PC-9 (cell line): ENCODE measurements around the gene TBC1D10B. TPM values are rescaled to one million over a fixed set of nuclear protein-coding genes. Genes with fewer than 3 reads are reported as not detected.

ENCODE experiments used
- BruUV-seq: library from RNA; stranded (reverse); fragments of 400-500 nt; replicated peaks from 2 replicates; lab custom pipeline; 2021; lab: Mats Ljungman, UMichigan
- CTCF ChIA-PET: fragments of 300-600 bp; sonication (Branson Sonifier 250); formaldehyde crosslinking; loops from one replicate; lab custom pipeline; 2022; ENCODE audit warnings: antibody characterized with exemption; lab: Charles Lee
- POLR2A ChIA-PET: fragments of 300-600 bp; sonication (Branson Sonifier 250); formaldehyde crosslinking; loops from one replicate; lab custom pipeline; 2022; ENCODE audit warnings: antibody characterized with exemption; ENCODE audit not compliant: unreplicated experiment; lab: Charles Lee
- DNase-seq, 2 experiments: peaks; one replicate each; pipeline versions ENCODE4 v3.0.0 to v3.0.0-alpha.2; 2015 to 2022; ENCODE audit warnings: mixed read lengths in 1 of 2
- H2AFZ ChIP-seq: fragments of 200-600 bp; sonication (generic); 2 replicates; pipeline ENCODE4 v1.8.1; 2017; ENCODE audit warnings: antibody characterized with exemption
- H3F3A ChIP-seq: fragments of 200-600 bp; sonication (generic); 2 replicates; pipeline ENCODE4 v1.8.1; 2017; ENCODE audit warnings: antibody characterized with exemption, mild to moderate bottlenecking, low read depth; ENCODE audit not compliant: insufficient read depth
- H3K27ac ChIP-seq: fragments of 200-600 bp; sonication (generic); 2 replicates; pipeline ENCODE4 v1.6.1; 2016; ENCODE audit warnings: mixed run types
- H3K27me3 ChIP-seq: fragments of 200-600 bp; sonication (generic); 2 replicates; pipeline ENCODE4 v1.6.1; 2016; ENCODE audit warnings: low read depth, mixed run types; ENCODE audit not compliant: insufficient read depth
- H3K36me3 ChIP-seq: fragments of 200-600 bp; sonication (generic); 2 replicates; pipeline ENCODE4 v1.6.1; 2016; ENCODE audit warnings: low read depth, mixed run types
- H3K4me1 ChIP-seq: fragments of 200-600 bp; sonication (generic); replicated peaks from 2 replicates; pipeline ENCODE4 v1.6.1; 2016; ENCODE audit warnings: mixed run types; ENCODE audit not compliant: insufficient read depth
- H3K4me2 ChIP-seq: fragments of 200-600 bp; sonication (generic); 2 replicates; pipeline ENCODE4 v1.6.1; 2017; ENCODE audit warnings: mixed run types
- H3K4me3 ChIP-seq: fragments of 200-600 bp; sonication (generic); 2 replicates; pipeline ENCODE4 v1.6.1; 2016; ENCODE audit warnings: mixed run types
- H3K79me2 ChIP-seq: fragments of 200-600 bp; sonication (generic); 2 replicates; pipeline ENCODE4 v1.6.1; 2017; ENCODE audit warnings: low read depth, mixed run types
- H3K9me2 ChIP-seq: fragments of 200-600 bp; sonication (generic); 2 replicates; pipeline ENCODE4 v1.8.1; 2017; ENCODE audit warnings: mild to moderate bottlenecking; ENCODE audit not compliant: insufficient read depth
- H3K9me3 ChIP-seq: fragments of 200-600 bp; sonication (generic); 2 replicates; pipeline ENCODE4 v1.8.1; 2016; ENCODE audit warnings: low read depth; ENCODE audit not compliant: insufficient read depth
- H4K20me1 ChIP-seq: fragments of 200-600 bp; sonication (generic); 2 replicates; pipeline ENCODE4 v1.8.1; 2017; ENCODE audit not compliant: insufficient read depth
- CTCF ChIP-seq: fragments of 200-600 bp; sonication (generic); conservative IDR thresholded peaks from 2 replicates; pipeline ENCODE4 v1.6.1; 2017; ENCODE audit warnings: mixed run types, antibody characterized with exemption, mild to moderate bottlenecking, moderate library complexity
- EZH2 ChIP-seq: fragments of 200-600 bp; sonication (generic); IDR thresholded peaks from 2 replicates; pipeline ENCODE4 v1.8.0; 2017; ENCODE audit warnings: antibody characterized with exemption, low read depth
- intact Hi-C: fragments of 100-400 bp; cut with micrococcal nuclease; formaldehyde crosslinking; loops from one replicate; pipeline ENCODE4 v1.10.0; 2022; ENCODE audit not compliant: unreplicated experiment
- total RNA-seq: library from RNA; stranded (reverse); gene quantifications from 2 replicates; pipeline ENCODE4 v1.2.3, GENCODE V29; 2021

Gene TBC1D10B
- total RNA-seq, 1 experiment from 2014 or later, result 85.0 TPM

DNA sequence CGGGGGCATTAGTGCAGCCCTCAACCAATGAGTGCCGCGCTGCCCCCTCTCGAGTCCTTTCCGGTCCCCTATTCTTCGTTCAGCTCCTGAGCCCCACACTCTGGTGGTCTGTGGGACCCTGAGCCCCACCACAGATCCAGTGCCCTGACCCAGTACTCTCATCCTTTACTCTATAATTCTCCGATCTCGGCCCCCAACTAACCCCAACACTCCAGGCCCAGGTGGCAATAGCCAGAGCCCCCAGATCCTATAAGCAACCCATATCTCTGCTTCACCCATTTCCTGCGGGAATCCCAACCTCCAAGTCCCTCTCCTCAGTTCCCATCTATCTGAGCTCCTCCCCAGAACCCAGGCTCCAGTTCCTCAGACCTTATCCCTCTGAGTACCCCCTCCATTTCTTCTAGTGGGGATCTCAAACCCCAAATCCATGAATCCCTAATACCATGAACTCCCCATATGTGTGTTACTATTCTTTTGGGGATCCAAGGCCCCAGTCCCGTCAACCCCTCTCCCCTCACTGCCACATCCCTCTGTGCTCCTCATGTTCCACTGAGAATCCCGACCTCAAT is 1.0 kb upstream of the TBC1D10B start:
- CTCF ChIA-PET, result interaction anchor here (0.6 to 1.5 kb wide), 10 partner anchors 11 to 287 kb away, joined by 3 to 5 read pairs (median 4); partner anchors contain the start of genes CD2BP2, DCTPP1, FBRS and TBX6
- H3K9me3 ChIP-seq, result no peaks in the 10 kb centered on the region
- peak overlapping the region; percentile 69 for H2AFZ ChIP-seq
- peaks cover 31% of the 10 kb centered on the region for H4K20me1 ChIP-seq
- no peak overlapping the region for H3K27ac ChIP-seq
- intact Hi-C loops, result loop anchor here (2.0 kb wide), 1 partner anchor 37 kb away; no protein-coding TSS in a partner anchor
- TF ChIP-seq EZH2 (no peak), CTCF (no peak)
- H3K4me2 ChIP-seq, result peak overlapping the region; percentile 79
- peaks cover 11% of the 10 kb centered on the region for H3F3A ChIP-seq
- no peaks in the 10 kb centered on the region for H3K9me2 ChIP-seq
- no peaks in the 10 kb centered on the region for H3K27me3 ChIP-seq
- H3K4me1 ChIP-seq, result peaks cover 23% of the 10 kb centered on the region
- no peak for DNase-seq
- POLR2A ChIA-PET, result interaction anchor here (0.5 to 1.3 kb wide), 10 partner anchors 16 to 1761 kb away, joined by 4 to 44 read pairs (median 6); partner anchors contain the start of genes CD2BP2, PPP4C, SEZ6L2 and SULT1A1
- peak overlapping the region; percentile 48; the same call in 1 of the 2 replicates for H3K4me3 ChIP-seq
- H3K79me2 ChIP-seq, result peaks cover 35% of the 10 kb centered on the region
- H3K36me3 ChIP-seq, result 0 out of 2 replicates have a peak, but pooled peaks cover 3% of the 10 kb centered on the region
- BruUV-seq, result TSS peak; percentile 42

GRCh38 chr16:30369938-30370455 is 297 bp downstream of the TBC1D10B start:
- TF ChIP-seq CTCF (no peak), EZH2 (no peak)
- no peaks in the 10 kb centered on the region for H3K9me2 ChIP-seq
- H3F3A ChIP-seq, result peaks cover 11% of the 10 kb centered on the region
- peak overlapping the region; percentile 75 for H3K4me3 ChIP-seq
- intact Hi-C loops, result loop anchor here (2.0 kb wide), 1 partner anchor 35 kb away; no protein-coding TSS in a partner anchor
- H3K27me3 ChIP-seq, result no peaks in the 10 kb centered on the region
- peaks cover 22% of the 10 kb centered on the region for H3K4me1 ChIP-seq
- POLR2A ChIA-PET, result interaction anchor here (0.6 to 0.8 kb wide), 2 partner anchors 23 to 278 kb away, joined by 4 to 14 read pairs; partner anchors contain the start of gene TBX6
- no peak for DNase-seq
- peaks cover 9% of the 10 kb centered on the region; the same call in 1 of the 2 replicates for H3K36me3 ChIP-seq
- BruUV-seq, result no TSS peak
- no peak overlapping the region for H2AFZ ChIP-seq
- H3K27ac ChIP-seq, result no peak overlapping the region
- H3K79me2 ChIP-seq, result peaks cover 49% of the 10 kb centered on the region
- CTCF ChIA-PET, result interaction anchor here (1.0 to 1.4 kb wide), 3 partner anchors 25 to 39 kb away, joined by 3 to 5 read pairs (median 3); partner anchors contain the start of genes ZNF48 and ZNF771
- H3K9me3 ChIP-seq, result no peaks in the 10 kb centered on the region
- peaks cover 37% of the 10 kb centered on the region for H4K20me1 ChIP-seq
- H3K4me2 ChIP-seq, result peak overlapping the region; percentile 98

DNA sequence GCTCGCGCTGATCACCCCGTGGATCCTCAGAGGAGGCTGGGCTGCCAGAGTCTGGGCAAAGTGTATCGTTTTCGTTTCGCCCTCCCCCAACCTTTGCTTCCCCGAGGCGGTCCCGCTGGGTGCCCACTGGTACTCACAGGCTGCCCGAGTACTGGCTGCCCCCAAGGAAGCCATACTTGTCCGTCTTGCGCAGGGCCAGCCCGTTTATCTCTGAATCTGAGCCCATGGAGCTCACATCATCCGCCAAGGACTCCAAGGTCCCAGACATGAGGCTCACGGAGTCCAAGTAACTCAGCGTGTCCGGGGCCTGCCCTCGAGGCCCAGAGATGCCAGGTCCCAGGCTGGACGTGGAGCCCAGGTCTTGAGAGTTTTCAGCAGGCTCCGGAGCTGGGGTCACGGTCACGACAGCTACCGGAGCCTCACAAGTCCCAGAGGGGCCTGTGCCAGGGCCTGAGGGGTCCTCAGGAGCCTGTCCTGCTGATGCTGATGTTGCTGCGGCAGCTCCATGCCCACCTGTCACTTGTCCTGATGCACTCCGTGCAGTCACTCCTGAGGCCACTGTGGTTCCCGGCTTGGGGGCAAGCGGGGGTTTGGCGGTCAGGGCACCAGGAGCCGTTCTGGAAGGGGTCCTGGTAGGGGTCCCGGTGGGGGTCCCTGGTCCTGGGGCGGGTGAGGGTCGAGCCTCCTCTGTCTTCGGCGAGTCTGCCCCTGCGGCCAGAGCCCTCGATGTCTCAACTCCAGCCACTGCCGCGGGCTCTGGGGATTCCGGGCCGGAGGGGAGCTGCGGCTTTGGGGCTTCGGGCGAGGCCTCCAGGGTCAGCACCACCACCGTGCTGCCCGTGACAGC is 980 bp downstream of the TBC1D10B start:
- peak overlapping the region; percentile 18; the same call in 1 of the 2 replicates for H3K27ac ChIP-seq
- no peaks in the 10 kb centered on the region for H3K27me3 ChIP-seq
- H3K4me2 ChIP-seq, result peak overlapping the region; percentile 98
- peaks cover 11% of the 10 kb centered on the region for H3F3A ChIP-seq
- DNase-seq, result peak in 1 of 2 experiments; percentile 13
- peaks cover 22% of the 10 kb centered on the region for H3K4me1 ChIP-seq
- H3K9me3 ChIP-seq, result no peaks in the 10 kb centered on the region
- ChIA-PET POLR2A (no interaction called here), CTCF (interaction anchor here (1.0 kb wide), 1 partner anchor 38 kb away, joined by 3 read pairs; the partner anchor contains the start of gene ZNF771)
- no peak overlapping the region for H2AFZ ChIP-seq
- BruUV-seq, result no TSS peak
- peaks cover 56% of the 10 kb centered on the region for H3K79me2 ChIP-seq
- no peaks in the 10 kb centered on the region for H3K9me2 ChIP-seq
- TF ChIP-seq CTCF (no peak), EZH2 (no peak)
- H4K20me1 ChIP-seq, result peaks cover 42% of the 10 kb centered on the region
- peaks cover 9% of the 10 kb centered on the region; the same call in 1 of the 2 replicates for H3K36me3 ChIP-seq
- intact Hi-C loops, result no loop called here
- peak overlapping the region; percentile 75 for H3K4me3 ChIP-seq
